Suppressor macrophage treated with lipopolysaccharide for 4 hours (primary cell): ENCODE data around the gene ISG20.

ENCODE experiments used
- DNase-seq: peaks from one replicate; pipeline ENCODE4 v3.0.0-alpha.2; 2020

Gene ISG20

DNA sequence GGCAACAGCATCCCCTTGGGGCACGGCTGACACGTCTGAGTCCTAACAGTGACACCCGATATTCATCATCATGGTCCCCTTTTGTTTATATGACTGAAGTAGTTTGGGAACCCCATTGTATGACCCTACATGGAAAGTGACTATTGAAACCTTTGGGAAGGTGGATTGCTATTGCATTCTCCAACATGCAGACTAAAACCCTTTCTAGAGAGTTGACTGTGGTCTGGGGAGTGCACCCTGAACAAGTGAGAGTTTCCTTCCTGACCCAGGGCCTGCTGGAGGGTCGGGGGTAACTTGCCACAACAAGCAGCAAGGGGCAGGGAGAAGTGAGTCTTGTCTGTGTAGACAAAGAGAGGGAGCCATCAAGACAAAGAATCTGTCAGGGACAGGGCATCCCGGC is 54.4 kb downstream of the ISG20 start:
- no peak for DNase-seq

DNA sequence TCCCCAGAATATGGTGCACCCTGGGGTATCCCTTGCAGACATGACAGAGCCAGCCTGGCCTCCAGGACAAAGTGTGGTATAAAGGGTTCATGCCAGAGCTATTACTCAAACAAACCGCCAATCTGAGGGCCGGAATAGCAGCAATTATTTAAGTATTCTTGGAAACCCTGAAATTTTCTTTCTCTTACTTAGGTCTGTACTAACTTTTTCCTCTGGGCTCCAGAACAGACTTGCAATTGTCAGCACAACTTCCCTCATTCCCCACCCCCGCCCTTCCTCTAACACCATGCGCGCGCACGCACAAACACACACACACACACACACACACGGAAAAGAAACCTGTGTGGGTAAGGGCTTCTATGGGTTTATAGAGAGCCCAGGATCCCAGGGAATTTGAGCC is 56.3 kb downstream of the ISG20 start:
- DNase-seq: no peak

DNA sequence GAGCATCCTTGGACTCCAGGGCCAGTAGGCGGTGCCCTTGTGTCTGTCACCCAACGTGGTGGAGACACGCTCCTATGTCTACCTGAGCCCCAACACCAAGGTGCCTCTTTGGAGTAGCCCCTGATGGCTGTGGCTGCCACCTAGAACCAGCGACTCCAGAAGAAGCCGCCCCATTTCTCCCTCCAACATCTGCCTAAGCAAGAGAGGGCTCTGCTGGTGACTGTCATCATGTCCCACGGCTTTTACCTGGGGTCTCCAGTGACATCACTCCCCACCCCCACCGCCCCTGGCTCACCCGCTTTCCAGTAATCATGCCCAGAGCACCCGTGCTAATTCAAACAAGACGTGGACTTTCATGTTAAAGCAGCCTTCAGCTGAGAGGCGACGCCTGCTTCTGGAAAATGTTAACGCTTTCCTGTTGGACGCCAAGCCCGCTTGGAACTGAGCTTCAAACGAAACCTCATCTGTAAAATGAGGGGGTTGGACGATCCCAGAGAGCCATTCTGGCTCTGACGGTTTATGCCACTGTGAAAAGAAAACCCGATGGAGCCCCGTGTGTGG is 57.0 kb downstream of the ISG20 start:
- DNase-seq: no peak

DNA sequence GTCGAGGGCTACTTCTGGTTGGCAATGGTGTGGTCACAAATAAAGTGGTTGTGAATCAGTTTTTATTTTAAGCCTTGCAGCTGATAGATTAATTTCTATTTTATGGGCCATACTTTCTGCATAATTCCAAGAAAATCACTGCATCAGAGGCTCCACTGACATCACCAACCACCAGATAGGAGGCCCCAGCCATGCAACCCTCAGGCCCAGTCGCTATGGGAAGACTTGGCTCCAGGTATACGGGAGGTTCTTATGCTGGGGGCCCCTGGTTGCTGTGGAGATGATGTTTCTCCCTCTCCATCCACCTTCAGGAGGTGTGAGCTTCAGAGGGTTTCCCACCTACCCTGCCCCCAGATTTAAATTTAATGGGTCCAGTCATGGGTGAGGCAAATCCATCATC is 57.4 kb downstream of the ISG20 start:
- no peak for DNase-seq

DNA sequence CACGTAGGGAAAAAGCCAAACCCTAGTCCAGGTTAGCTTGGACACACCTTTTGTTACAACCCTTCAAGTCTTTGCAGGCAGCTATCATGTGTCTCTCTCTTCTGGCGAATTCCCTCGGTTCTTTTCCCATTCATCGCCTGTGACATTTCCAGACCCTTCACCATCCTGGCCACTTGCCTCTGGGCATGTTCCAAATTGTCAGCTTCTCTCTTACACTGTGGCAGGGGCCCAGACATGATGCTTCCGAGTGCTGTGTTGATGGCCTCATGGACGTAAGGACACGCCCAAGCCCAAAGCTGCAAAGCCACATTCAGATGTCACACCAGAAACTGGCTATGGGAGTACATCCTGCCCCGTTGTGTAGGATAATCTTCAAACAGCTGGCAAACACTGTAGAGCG is 58.5 kb downstream of the ISG20 start:
- DNase-seq: no peak

DNA sequence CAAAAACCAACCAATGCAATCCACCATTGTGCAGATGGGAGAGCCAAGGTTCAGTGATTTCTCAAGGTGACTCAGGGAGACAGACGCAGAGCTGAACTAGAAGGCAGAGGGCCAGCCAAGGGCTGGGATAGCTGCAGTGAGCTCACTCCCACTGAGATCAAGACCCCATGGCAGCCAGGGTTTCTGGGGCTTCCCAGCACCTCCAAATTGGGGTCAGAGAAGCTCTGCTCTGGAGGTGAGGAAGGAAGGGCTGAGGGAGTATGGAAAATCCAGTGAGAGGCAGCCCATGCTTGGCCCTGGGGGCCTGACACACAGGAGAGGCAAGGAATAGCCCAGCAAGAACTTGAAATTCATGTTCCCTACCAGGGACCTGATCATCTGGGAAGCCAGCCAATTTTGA is 61.0 kb downstream of the ISG20 start:
- DNase-seq: no peak

DNA sequence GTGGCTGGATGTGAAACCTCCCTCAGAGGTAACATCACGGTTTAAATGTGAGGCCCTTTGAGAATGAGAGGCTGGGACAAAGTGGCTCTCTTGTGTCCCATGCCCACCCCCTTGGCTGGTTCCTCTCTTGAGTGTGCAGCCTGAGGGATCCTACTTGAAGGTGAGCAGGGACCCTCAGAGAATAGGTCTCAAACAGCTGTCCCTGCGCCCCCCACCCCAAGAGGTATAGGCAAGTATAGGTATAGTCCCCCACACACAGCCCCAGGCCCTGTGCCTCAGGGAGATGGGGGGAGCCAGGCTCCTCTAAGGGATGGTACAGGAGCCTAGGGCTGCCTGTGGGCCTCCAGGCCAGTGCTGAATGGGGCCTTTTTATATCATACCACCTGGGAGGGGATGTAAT is 61.9 kb downstream of the ISG20 start:
- DNase-seq: no peak

DNA sequence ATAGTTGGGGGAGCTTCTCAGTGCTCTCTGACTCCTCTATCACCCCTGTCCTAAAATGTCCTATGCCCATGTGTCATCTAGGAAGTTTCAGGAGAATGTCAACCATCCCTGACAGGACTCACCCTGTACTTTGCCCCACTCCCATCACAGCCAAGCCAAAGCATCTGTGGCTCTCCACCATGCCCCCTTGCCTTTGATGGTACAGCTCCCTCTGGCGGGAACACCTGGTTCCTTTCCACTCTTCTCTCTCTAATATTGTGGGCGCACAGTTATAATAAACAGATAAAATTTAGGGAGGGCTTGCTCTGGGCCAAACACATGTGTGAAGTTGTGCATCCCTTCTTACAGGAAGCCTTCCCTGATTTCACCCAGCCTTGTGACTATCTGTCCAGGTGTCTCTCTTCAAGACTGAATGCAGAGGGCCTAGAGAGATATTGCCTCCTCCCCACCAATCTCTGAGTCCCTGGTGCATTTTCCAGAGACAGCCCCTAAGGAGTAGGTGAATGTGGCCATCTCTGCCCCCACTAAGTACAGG is 62.8 kb downstream of the ISG20 start:
- DNase-seq: no peak

DNA sequence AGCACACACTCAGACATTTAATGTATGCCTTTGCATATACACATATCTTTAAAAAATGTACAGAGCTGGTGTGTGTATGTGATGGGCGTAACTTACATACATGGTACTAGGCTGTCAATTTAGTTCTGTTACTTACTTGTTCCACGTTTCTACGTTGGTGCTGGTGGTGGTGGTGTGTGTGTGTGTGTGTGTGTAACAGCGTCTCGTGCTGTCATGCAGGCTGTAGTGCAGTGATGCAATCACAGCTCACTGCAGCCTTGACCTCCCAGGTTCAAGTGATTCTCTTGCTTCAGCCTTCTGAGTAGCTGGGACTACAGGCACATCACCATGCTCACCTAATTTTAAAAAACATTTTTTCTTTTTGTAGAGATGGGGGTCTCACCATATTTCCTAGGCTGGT is 64.2 kb downstream of the ISG20 start:
- DNase-seq: no peak

DNA sequence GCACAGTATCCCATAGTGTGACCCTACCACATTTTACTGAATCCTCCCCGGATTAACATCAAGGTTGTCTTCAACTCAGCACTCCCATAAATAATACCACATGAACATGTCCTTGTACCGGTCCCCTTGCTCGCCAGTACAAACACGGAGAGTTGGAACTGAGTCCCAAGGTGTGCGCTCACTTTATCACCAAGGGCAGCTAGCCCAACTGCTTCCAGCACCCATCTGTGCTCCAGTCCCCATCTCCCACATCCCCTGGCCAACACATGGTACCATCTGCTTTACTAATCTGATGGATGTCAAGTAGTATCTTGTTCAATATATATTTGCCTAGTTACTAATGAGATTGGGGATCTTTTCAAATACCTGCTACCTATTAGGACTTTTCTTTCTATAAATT is 64.7 kb downstream of the ISG20 start:
- no peak for DNase-seq

DNA sequence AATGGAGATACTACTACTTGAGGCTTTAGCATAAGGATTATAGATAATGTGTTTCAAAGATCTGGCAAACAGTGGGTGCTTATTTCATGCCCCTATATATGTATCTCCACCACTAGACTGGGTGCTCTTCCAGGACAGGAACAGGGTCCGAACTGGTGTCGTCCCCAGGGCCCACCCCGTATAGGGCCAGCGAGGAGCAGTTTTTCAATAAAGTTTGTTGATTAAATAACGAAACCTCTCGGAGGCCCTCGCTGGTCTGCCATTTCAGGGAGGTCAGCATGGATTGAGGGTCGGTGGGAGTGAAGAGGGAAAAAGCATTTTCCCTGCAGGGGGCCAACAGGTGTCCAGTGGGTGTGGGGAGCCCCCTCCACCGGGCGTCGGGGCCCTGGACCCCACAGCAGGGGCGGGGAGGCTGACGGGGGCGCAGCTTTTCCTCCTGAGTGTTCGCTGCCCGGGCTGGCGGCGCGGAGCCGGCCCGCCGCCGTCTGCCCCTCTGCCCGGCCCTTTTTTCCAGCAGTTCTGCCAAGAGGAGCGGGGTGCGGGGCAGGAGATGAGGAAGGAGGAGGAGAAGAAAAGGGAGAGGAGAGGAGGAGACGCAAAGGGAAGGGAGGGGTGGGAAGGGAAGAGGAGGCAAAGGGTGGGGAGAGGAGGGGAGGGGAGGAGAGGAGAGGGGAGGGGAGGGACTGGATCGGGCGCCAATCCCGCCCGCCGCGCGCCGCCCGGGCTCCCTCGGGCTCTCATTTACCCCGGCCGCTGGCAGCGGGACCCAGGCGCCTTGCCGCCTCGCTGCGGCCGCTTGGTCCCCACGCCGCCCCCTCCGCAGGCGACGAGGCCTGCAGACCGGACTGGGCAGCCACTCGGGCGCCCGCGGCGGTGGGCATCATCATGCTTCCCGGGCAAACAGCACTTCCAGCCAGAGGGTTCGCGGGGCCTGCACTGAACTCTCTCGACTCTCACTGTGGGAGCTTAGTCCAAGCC is 66.3 kb downstream of the ISG20 start:
- DNase-seq: no peak

DNA sequence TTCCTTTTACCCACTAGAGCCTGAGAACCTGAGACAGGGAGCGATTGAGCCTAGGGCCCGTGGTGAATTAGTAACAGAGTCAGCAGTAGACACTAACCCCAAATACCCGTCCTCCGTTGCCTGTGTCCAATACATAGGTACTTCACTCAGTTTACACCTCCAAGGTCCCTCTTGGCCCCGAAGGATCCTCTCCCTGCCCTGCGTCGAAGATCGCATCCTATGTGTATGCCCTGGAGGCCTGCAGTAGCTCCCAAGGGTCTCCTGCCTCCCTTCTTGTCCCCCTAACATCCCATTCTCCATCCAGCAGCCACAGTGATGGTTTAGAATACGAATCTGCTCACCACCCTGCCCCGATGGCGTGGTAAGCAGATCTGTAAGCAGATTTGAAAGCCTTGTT is 67.0 kb downstream of the ISG20 start:
- DNase-seq: no peak
